K562 (cell line): ENCODE measurements around the gene LCTL. TPM values are rescaled to one million over a fixed set of nuclear protein-coding genes. Genes with fewer than 3 reads are reported as not detected.

Source experiments
- ARID4B ChIP-seq: sonication (generic); formaldehyde crosslinking; IDR thresholded peaks from 2 replicates; pipeline ENCODE4 v1.8.0; 2022; ENCODE audit warnings: mild to moderate bottlenecking, missing genetic modification reagents
- ATF1 ChIP-seq, 2 experiments: fragments of 450-650 bp in 1 of 2; IDR thresholded peaks; 2 replicates each; pipeline ENCODE4 v1.6.1; 2016; ENCODE audit warnings: missing compliant biosample characterization in 1 of 2, missing genetic modification characterization in 1 of 2
- CREB3L1 ChIP-seq: fragments of 450-650 bp; IDR thresholded peaks from 2 replicates; pipeline ENCODE4 v1.6.1; 2014; ENCODE audit warnings: low read depth, mild to moderate bottlenecking, moderate library complexity, borderline replicate concordance
- CXXC5 ChIP-seq: fragments of 250-450 bp; sonication (Bioruptor Pico); IDR thresholded peaks from 2 replicates; pipeline ENCODE4 v1.8.0; 2022; ENCODE audit warnings: inconsistent platforms, mild to moderate bottlenecking, moderate library complexity
- ELF1 ChIP-seq: fragments of 200-800 bp; sonication (Bioruptor generic); IDR thresholded peaks from 2 replicates; pipeline ENCODE4 v1.6.1; 2016; ENCODE audit warnings: missing genetic modification characterization, missing compliant biosample characterization
- HCFC1 ChIP-seq: IDR thresholded peaks from 2 replicates; pipeline ENCODE4 v1.6.1; 2012; ENCODE audit warnings: low read depth, low read length, improper control_type of control experiment
- HSF4 ChIP-seq: fragments of 250-450 bp; sonication (Bioruptor Pico); IDR thresholded peaks from 2 replicates; pipeline ENCODE4 v2.1.2; 2022; ENCODE audit warnings: mild to moderate bottlenecking, moderate library complexity, borderline replicate concordance
- IRF9 ChIP-seq: fragments of 450-650 bp; IDR thresholded peaks from 2 replicates; pipeline ENCODE4 v1.6.1; 2016; ENCODE audit warnings: missing biosample characterization, missing genetic modification characterization
- MBD2 ChIP-seq: sonication (generic); IDR thresholded peaks from 2 replicates; pipeline ENCODE4 v1.6.1; 2016; ENCODE audit warnings: low read depth, borderline replicate concordance
- MTF1 ChIP-seq: fragments of 250-450 bp; sonication (Bioruptor Pico); IDR thresholded peaks from 2 replicates; pipeline ENCODE4 v1.9.0; 2021; ENCODE audit warnings: moderate library complexity, mild to moderate bottlenecking, inconsistent platforms, borderline replicate concordance
- POLR2A ChIP-seq: fragments of 450-650 bp; conservative IDR thresholded peaks from 2 replicates; pipeline ENCODE4 v1.6.1; 2016
- ZNF217 ChIP-seq: sonication (generic); formaldehyde crosslinking; IDR thresholded peaks from 2 replicates; pipeline ENCODE4 v1.8.0; 2022; ENCODE audit warnings: mild to moderate bottlenecking, missing genetic modification reagents
- ZNF23 ChIP-seq: fragments of 250-450 bp; sonication (Bioruptor Pico); IDR thresholded peaks from 2 replicates; pipeline ENCODE4 v1.4.0; 2020; ENCODE audit warnings: mild to moderate bottlenecking
- ZNF347 ChIP-seq: fragments of 450-650 bp; formaldehyde crosslinking; IDR thresholded peaks from 2 replicates; pipeline ENCODE4 v1.4.0; 2020; ENCODE audit warnings: low read depth, mild to moderate bottlenecking, moderate library complexity
- ZNF785 ChIP-seq: fragments of 250-450 bp; sonication (Bioruptor Pico); IDR thresholded peaks from 2 replicates; pipeline ENCODE4 v1.4.0; 2020; ENCODE audit warnings: mild to moderate bottlenecking
- polyA plus RNA-seq, 8 experiments: library from polyadenylated mRNA; depleted of rRNA in 4 of 8; stranded (reverse) in 5 of 8; unstranded in 3 of 8; fragments of >200 nt; fragmentation: Nextera tagmentation in 2 of 8; fragmentation: Illumina TruSeq in 1 of 8; extraction: Ambion mirVana in 2 of 8; extraction: Trizol in 1 of 8; gene quantifications; 2 replicates each; pipeline versions ENCODE4 v1.2.1 to v1.2.3, GENCODE V29; 2011 to 2014; ENCODE audit warnings: inconsistent platforms in 1 of 8, missing spikeins in 1 of 8
- total RNA-seq, 7 experiments: library from RNA; depleted of rRNA in 6 of 7; stranded (reverse); fragments of >200 nt in 6 of 7; fragmentation: Illumina TruSeq in 2 of 7; extraction: Trizol in 2 of 7; gene quantifications; 2 replicates each; pipeline versions ENCODE4 v1.2.1 to v1.2.3, GENCODE V29; 2011 to 2021; ENCODE audit warnings: low replicate concordance in 1 of 7
- TF ChIP-seq, protein P1 (sequence below): sonication (generic); formaldehyde crosslinking; IDR thresholded peaks from 2 replicates; pipeline ENCODE4 v1.8.0; 2022; ENCODE audit warnings: missing genetic modification reagents, mild to moderate bottlenecking, moderate library complexity, borderline replicate concordance
- TF ChIP-seq, protein P2 (sequence below), 2 experiments: IDR thresholded peaks; 2 replicates each; pipeline ENCODE4 v1.6.1; 2012; ENCODE audit warnings: improper control_type of control experiment in 2 of 2, low read depth in 2 of 2, low read length in 2 of 2, borderline replicate concordance in 1 of 2

Gene LCTL
- total and polyA plus RNA-seq, 9 of the 15 experiments (the other 6 are each of a cell fraction or from before 2014, with no cell fraction given): 0.08 to 0.31 (median 0.17) TPM; not detected in 6

DNA sequence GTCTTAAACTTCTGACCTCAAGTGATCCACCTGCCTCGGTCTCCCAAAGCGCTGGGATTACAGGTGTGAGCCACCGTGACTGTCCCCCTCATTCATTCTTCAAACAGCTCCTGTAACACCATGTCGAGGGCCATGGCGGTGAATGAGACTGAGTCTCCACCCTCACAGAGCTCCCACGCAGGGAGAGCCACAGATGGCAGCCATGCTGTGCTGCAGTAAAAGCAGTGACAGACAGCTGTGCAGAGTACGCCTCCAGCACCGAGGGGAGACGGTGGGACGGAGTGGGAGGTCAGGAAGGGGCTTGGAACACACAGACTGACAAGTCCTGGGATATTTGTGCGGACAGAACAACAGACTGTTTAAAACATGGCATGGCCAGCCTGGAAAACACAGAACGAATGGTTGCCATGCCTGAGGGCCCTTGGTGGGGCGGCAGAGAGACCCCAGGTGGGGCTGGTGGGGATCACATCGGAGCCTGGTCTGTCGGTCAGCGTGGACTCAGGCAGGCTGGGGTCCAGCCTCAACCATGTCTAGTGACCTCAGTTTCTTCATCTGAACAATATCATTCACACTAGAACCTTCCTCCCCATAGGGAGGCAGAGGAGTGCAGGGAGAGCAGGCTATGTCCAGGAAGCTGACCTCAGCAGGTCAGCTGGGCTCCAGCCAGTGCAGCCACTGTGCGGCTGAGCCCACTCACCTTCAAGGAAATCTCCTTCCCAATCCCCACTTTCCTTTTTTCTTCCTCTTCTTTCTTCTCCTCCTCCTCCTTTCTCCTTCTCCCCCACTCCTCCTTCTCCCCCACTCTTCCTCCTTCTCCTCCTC is 20.6 kb upstream of the LCTL start (continued):
- no peak for TF ChIP-seq HCFC1
- no peak for TF ChIP-seq ELF1 (tag)
- TF ChIP-seq, protein P1, sequence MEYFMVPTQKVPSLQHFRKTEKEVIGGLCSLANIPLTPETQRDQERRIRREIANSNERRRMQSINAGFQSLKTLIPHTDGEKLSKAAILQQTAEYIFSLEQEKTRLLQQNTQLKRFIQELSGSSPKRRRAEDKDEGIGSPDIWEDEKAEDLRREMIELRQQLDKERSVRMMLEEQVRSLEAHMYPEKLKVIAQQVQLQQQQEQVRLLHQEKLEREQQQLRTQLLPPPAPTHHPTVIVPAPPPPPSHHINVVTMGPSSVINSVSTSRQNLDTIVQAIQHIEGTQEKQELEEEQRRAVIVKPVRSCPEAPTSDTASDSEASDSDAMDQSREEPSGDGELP (CRISPR knock-in tag): peak; percentile 67
- peak; percentile 46 for TF ChIP-seq POLR2A
- no peak for TF ChIP-seq IRF9 (tag)
- TF ChIP-seq ZNF347 (CRISPR knock-in tag): no peak
- no peak for TF ChIP-seq MBD2
- no peak for TF ChIP-seq ARID4B (CRISPR knock-in tag)
- no peak for TF ChIP-seq HSF4
- TF ChIP-seq CXXC5: no peak
- no peak for TF ChIP-seq ZNF23 (CRISPR knock-in tag)
- no peak for TF ChIP-seq ZNF785 (CRISPR knock-in tag)
- no peak for TF ChIP-seq ZNF217 (CRISPR knock-in tag)
- TF ChIP-seq ATF1 (CRISPR knock-in tag; IDR thresholded peaks at IDR 0.05): no peak
- no peak for TF ChIP-seq ATF1 (tag; IDR thresholded peaks at IDR 0.05)
- TF ChIP-seq, protein P2, sequence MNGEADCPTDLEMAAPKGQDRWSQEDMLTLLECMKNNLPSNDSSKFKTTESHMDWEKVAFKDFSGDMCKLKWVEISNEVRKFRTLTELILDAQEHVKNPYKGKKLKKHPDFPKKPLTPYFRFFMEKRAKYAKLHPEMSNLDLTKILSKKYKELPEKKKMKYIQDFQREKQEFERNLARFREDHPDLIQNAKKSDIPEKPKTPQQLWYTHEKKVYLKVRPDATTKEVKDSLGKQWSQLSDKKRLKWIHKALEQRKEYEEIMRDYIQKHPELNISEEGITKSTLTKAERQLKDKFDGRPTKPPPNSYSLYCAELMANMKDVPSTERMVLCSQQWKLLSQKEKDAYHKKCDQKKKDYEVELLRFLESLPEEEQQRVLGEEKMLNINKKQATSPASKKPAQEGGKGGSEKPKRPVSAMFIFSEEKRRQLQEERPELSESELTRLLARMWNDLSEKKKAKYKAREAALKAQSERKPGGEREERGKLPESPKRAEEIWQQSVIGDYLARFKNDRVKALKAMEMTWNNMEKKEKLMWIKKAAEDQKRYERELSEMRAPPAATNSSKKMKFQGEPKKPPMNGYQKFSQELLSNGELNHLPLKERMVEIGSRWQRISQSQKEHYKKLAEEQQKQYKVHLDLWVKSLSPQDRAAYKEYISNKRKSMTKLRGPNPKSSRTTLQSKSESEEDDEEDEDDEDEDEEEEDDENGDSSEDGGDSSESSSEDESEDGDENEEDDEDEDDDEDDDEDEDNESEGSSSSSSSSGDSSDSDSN (IDR thresholded peaks at IDR 0.05; ENCODE audit: borderline replicate concordance in 1 of 2, low read depth in 2 of 2, low read length in 2 of 2): no peak
- no peak for TF ChIP-seq CREB3L1
- no peak for TF ChIP-seq MTF1 (CRISPR knock-in tag)
